Stimulated activated CD8-positive, alpha-beta memory T cell treated with anti-CD3 and anti-CD28 coated beads, Interleukin-4, amount 100 ng/mL, for 24 hours (primary cell): ENCODE measurements around the gene MTX3.

ENCODE experiments used
- DNase-seq: peaks from one replicate; pipeline ENCODE4 v3.0.0-alpha.2; 2020; ENCODE audit warnings: low read depth

MTX3 gene

DNA sequence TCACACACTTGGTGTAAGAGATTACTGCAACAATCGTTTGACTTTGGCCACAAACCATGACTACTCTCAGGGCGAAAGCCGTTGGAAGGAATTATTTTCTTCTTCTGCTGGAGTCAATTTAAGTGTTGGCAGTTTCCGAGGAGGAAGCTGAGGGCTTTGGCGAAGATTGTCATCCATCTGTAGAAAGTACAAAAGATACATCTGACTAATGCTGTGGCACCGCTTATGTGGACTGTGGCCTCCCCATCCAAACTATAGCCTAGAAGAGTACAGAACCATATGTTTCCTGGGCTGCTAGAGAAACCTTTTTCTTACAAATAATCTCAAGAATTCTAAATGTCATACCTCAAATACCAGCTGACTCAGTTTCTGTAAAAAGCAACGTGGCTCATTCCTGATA, 7.4 kb downstream of the MTX3 start:
- no peak for DNase-seq

DNA sequence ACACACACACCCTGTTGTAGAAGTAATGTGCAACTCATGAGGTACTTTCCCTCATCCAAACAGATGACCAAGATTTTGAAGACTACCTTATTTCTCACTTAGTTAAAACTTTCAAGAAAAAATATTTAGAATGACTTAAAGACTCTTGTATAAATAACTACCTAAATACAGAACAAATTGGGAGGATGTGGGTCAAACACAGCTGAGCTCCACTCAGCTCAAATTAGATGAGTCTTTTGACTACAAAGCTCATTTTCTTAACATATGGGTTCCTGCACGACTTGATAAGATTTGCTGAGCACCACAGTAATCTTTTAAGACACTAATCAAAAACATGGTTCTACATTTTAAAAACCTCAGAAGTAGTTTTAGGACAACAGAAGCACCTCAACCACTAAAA, 8.9 kb downstream of the MTX3 start:
- DNase-seq: no peak

DNA sequence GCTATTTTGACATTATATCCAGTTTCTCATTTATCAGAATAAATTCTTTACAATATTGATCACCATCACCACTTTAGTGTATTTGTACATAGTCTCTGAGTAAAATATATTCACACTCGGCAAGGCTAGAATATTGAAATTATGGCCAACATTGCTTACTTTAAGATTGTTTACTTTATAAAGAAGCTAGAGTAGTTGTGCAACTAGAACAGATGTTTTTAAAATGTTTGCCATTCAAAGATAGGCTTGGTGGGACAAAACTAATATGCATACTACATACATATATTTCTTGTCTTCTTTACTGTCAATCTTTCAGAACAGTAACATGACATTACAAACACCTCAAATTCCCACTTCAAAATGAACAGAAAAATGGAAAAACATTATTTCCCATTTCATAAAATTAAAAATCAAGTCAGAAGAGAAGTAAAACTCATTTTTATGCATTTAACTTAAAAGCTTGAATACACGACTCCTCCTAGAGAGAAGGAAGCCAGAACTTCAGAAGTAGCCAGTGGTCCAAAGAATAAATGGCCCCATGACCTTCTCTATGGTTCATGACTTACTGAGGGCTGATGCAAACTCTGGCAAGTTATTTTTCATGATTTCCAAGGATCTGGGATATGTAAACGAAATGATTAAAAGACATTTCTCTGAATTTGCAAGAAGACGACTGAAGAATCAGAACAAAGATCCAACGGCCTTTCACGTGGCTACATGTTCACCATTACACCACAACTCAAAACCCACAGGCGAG, 14.1 kb downstream of the MTX3 start:
- no peak for DNase-seq

DNA sequence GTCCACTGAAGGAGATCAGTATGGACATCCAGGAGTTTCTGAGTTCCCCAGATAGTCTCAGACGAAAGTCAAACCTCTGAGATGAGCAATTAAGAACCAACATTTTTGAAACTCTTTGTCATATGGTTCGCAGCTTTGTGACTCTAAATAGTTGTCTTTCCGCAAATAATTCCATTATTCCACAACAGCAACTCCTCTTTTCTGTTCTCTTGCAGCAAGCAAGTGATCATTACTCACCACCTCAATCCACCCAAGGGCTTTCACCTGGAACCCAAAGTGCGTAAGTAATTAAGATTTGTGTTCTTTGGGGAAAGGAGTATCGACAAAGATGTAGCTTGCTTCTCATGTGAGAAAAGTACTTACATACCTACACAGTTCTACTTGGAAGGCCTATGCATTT, 15.6 kb downstream of the MTX3 start:
- DNase-seq: no peak

GRCh38 chr5:79974886-79975285, 16.2 kb downstream of the MTX3 start:
- no peak for DNase-seq

DNA sequence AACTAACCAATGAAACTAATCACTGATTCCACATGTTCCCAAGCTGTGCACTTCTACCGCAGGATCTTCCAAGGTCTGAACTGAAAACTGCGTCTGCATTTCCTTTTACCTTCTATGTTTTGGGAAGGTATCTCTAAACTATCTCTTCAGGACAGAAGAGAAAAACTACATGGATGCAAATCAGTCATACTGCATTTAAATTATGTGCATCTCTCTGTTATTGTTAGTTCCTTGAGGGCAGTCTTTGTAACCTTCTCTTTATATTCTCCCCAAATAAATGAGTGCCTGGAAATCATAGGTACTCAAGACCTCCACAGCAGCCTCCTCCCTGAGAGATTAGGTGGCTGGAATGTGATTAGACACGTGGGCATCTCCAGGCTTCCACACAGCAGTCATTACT, 17.1 kb downstream of the MTX3 start:
- DNase-seq: no peak

DNA sequence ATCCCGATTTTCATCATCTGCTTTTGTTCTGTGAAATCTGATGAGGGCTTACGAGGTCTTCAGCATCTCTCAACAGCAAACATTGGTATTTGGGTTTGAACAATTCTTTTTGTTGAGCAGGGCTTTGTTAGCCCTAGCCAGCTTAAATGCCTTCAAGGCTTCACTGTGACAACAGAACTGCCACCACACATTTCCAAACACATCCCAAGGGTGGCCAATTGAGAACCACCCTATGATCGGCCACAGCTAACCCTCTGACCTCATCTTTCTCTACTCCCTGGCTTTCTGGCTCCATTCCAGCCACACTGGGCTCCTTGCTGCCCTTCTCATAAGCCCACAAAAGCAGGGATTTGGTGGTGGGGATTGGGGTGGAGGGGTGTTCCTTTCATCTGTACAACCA, 17.6 kb downstream of the MTX3 start:
- DNase-seq: no peak

- no peak for DNase-seq
These were observed 19.9 kb downstream of the MTX3 start for GRCh38 chr5:79971156-79971555.

DNA sequence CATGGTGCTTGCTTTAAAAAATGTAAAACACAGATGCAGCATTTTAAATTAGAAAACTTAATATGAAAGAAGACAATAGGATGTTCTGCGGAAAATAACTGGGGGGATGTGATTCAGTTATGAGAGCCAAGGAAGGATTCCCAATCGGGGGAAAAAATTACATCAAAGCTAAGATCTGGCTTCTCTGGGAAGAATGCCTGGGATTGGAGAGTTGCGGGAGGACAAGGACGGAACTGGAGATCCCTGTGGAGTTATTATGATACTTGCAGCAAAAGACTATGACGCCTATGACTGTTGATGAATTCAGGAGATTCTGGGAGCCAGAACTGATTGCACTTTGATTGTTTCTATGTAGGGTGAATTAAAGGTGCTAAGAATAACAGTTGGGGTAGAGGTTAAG, 24.6 kb downstream of the MTX3 start:
- no peak for DNase-seq

GRCh38 chr5:79964136-79964535, 26.9 kb downstream of the MTX3 start:
- no peak for DNase-seq

DNA sequence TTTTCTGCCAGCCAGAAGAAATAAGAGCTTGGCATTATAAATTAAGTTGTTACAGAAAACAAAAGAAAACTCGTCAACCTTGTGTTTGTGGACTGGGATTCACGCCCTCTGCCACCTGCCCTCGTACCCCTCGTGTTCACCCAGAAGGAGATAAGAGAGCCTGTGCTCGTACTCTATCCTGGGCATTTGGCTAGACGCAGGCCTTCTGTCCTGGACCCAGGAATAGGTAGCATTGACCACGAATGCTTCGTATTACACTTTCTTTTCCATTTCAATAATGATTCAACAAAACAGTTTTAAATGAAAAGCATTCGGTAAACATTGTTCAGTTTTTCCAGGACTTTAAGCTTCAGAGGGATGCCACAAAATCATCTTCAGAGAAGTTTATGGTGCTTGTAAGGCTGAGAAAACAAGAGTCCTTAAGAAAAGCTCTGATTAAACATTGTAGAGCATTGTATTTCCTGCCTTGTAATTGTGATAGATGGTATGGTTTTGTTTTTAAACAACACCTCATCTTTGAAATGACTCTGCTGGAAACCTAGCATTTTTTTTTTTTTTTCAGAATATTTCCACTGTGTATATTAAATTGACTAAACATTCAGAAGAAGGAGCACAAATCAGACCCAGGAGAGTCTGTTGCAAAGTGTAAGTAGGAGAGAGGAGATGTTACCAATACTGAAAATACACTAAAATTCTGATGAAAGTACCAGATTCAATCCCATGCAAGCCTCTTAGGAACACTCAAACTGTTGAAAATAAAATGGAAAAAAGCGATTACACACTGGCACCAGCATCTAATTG, 27.6 kb downstream of the MTX3 start:
- no peak for DNase-seq

GRCh38 chr5:79962575-79963222, 28.4 kb downstream of the MTX3 start:
- peak; percentile 1 for DNase-seq

DNA sequence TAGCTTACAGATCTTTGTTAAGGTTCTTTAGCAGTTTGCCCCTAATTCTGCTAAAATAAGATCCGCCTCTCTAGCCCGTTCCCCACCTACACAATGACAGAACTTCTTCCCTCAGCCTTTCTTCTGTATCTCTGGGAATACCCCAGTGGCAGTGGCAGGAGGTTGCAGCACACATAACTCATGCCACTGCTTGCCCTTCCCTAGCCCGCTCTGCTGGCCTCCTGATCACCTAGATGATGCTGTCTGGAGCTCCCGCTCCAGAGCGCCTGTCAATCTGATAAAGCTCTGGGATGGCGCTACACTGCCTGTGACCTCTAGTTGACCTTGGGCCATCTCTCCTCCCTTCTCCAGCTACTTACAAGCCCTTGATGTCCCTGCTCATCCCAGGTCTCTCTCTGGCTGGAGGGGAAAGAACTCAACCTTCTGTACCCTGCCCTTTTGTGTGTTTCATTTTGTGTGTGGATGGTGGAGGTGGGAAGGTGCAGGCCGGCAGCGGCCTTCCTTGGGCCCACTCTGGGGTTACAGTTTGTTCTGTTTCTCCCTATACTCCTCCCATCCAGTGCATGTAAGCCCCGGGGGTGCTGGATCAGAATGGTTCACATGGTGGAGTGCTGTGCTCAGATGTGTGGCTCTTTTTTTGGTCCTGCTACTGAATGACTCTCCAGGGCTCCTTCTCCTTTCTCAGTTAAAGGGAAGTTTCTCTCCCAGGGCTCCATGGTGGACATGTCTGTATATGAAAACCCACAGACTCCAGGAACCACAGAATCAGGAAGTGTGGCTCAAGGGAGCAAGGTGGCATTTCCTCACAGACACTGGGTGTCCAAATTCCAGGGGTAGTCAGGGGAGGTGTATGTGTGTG, 29.1 kb downstream of the MTX3 start:
- no peak for DNase-seq

DNA sequence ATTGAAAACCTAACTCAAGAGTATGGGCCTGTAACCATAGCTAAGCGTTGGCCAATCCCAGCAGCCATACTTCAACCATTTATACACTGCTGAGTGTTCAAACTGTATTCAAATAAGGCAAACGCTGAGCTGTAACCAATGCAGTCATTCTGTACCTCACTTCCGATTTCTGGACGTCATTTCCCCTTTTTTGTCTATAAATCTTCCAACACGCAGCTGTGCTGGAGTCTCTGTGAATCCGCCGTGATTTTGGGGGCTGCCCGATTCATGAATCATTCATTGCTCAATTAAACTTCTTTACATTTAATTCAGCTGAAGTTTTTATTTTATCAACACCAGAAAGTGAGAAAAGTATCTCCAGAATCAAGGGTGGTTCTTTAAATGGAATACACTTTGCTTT, 31.7 kb downstream of the MTX3 start:
- no peak for DNase-seq

GRCh38 chr5:79955941-79956670, 35.0 kb downstream of the MTX3 start:
- no peak for DNase-seq

DNA sequence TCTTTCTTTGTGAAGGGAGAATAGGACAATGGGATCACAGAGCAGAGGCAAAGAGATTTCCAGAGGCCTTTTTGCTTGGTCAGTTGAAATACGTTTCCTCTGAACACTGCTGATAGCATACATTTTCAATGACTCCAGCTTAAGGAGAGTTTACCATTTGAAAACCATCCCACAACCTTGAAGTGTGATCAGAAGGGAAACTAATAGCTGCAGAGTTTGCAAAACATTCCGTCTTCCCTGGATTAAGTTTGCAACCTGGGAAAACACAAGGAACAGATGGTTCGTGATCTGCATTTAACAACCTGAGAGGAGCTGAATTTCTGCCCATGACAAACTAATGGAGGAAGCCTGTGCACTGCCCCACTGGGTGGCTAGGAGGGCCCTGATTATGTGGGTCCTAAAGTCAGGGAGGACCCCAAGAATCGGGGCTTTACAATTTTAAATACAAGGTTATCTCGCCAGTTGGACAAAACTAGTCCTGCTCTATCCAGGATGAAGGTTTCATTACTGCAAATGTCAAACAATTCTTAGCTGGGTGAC, 35.6 kb downstream of the MTX3 start:
- DNase-seq: no peak

- DNase-seq: no peak
These were observed 36.4 kb downstream of the MTX3 start for GRCh38 chr5:79954620-79955019.

DNA sequence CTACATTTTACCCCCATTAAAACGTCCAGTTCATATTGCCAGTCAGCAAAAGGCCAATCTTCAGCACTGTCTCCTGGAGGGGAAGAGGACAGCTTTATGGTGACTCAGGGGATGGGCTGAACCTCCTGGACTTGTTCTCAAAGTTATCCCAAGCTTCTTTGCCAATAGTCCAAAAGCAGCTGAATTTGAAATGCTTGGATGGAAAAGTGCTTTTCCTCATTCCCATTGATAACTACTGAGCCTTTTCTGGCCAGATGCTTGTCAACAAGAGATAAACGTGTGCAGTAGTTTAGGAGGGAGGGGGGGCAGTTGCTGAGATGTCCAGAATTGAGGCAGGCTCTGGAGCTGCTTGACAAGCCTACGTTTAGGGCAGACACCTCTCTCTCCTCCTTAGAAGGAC, 43.5 kb downstream of the MTX3 start:
- no peak for DNase-seq

DNA sequence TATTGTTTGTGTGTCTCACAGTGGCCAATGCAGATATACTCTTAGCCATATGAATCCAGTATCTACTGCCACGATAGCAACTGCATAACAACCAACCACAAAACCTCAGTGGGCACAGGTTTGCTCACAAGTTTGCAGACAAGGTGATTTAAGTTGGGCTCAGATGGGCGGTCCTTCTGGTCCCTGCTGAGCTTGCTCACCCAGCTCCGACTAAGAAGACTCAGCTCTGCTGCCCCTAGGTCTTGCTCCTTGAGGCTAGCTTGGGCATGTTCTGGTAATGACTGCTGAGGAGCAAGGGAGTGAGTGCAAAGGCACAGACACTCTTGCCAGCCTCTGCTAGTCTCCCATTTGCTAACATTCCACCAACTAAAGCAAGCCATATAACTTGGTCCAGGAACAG, 52.6 kb downstream of the MTX3 start:
- peak; percentile 5 for DNase-seq

DNA sequence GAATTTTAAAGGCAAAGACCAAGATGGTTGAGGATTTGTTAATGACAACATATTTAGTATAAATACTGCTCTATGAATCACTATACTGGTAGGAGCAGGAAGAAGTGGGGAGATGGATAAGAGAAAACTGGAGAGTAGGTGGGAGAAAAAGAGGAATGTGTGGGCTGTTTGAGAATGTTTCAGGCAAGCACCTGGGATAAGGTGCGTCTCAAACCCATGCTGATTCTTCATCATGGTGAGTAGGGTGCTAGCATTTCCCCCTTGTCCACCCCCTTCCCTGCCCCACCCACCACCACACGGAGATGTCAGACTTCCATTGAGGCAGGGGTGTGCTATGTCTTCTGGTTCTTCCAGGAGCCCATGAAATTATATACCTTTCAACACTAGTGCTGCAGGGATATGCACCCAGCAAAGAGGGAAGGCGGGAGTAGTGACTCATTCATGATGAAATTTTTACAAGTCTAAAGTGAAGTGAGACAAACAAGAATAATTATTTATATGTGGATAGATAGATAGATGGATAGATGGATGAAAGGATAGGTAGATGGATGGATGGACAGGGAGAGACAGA, 54.3 kb downstream of the MTX3 start:
- DNase-seq: no peak
